ENCODE results near the gene KRT23.

The KRT23 gene, protein sequence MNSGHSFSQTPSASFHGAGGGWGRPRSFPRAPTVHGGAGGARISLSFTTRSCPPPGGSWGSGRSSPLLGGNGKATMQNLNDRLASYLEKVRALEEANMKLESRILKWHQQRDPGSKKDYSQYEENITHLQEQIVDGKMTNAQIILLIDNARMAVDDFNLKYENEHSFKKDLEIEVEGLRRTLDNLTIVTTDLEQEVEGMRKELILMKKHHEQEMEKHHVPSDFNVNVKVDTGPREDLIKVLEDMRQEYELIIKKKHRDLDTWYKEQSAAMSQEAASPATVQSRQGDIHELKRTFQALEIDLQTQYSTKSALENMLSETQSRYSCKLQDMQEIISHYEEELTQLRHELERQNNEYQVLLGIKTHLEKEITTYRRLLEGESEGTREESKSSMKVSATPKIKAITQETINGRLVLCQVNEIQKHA

DNA sequence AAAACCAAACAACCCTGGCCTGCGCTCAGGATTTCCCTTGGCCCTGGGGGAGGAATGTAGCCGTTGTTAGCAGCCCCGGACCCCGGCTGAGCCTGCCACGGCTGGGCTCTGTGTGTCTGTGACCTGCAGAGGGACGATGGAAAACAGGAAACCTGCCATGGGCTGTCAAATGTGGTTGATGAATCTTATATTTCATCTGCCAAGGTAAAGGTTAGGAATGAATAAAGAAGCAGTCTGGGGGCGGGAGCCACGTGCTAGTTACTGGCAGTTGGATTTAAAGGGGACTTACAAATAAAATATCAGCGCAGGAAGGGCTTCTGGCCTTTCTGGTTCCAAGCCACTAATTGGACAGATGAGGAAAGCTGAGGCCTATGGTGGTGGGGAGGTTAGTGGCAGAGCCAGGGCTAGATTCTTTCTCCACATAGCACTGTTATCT is at the start of gene KRT23:
KRT23 (minus strand) TSS at position 263 of the 436 bp plus-strand sequence. CDS start 1,043 bp downstream, outside the sequence.
- no peak for DNase-seq (ENCODE audit: low read depth)

DNA sequence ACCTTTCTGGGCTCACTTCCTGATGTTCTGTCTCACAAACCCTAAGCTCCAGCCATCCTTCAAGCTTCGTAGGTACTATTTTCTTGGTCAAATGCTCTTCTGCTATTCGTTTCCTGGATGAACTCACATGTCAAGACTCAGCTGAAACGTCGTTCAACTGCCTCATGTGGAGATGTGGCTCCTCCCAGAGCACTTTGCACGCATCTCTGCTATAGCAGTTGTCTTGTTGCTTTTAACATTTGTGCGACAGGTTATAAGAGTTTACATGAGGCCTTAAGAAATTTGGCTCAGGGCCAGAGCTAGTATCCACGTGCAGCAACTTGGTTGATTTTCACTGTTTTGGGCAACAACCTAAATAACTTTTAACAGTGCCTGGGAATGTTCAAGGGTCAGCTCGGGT is 49.5 kb upstream of the KRT23 start:
- DNase-seq (ENCODE audit: low read depth), result no peak

DNA sequence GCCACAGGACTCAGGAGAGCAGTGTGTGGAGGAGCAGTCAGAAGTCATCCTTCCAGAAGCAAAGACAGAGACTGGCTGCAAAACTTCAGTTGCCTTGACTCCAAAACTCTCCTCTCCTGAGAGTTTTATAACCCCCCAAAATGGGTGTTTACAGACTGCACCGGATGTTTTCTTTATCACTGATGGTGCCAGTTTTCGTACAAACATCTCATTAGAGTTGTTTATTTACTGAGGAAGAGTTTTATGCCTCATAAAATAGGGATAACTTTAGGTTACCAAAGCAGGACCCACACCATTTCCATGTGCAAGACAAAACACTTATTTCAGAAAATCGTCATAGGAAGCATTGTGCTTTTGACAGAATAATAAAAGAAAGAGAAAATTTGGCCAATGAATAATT is 46.8 kb upstream of the KRT23 start, which contains the start of gene KRT40:
KRT40 (minus strand) TSS at position 101 of the 400 bp plus-strand sequence; CDS start at position 48, 53 bp downstream.
- DNase-seq (ENCODE audit: low read depth), result no peak

DNA sequence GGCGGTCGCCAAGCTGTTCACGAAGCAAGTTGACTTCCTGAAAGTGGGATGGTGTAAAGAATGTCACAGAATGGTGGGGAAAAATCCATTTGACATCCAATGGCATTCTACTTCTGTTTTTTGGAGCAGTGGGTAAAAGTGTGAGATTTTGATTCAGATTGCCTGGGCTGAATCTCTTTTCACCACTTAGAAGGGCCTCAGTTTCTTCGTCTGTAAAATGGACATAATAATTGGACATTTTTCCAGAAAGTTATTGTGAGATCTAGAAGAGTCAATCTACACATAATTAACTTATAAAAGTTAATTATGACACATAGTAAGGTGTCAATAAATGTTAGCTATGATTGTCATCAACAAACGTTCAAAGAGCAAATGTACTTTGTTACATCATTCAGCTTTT is 43.7 kb upstream of the KRT23 start:
- no peak for DNase-seq (ENCODE audit: low read depth)

DNA sequence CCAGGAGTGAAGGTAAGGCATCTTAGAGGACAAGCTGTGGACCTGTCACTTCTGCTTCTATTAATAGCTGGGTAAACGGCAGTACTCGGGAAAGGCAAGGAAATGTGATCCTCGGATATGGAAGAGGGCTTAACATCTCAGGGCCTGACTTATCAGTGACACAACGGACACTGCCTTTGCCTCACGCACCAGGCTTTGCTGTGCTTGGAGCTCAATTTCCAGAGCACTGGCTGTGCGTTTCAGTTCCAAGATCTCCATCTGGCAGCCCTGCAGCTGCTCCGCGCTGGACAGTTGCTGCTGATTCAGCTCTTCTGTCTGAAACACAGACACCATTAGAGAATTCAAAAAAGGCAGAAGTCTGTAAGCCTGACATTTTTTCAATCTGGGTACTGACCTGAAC is 43.1 kb upstream of the KRT23 start:
- no peak for DNase-seq (ENCODE audit: low read depth)

DNA sequence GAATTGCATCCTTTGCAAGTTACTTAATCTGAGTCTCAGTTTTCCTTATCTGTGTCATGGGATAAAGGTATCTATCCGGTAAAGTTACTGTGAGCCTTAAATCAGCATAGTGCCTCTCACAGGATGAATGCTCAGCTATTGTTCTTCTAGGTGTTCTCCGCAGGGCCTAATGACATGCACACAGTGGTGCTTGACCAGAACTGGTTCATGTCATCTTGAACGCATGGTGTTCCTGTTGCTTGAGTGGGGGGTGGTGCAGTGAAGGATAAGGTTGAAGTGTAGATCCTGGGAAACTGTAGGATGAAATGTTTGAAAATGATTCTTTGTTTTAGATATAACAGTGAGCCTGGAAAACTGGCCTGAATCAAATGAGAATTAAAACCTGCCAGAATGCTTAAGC is 42.7 kb upstream of the KRT23 start:
- DNase-seq (ENCODE audit: low read depth), result no peak

DNA sequence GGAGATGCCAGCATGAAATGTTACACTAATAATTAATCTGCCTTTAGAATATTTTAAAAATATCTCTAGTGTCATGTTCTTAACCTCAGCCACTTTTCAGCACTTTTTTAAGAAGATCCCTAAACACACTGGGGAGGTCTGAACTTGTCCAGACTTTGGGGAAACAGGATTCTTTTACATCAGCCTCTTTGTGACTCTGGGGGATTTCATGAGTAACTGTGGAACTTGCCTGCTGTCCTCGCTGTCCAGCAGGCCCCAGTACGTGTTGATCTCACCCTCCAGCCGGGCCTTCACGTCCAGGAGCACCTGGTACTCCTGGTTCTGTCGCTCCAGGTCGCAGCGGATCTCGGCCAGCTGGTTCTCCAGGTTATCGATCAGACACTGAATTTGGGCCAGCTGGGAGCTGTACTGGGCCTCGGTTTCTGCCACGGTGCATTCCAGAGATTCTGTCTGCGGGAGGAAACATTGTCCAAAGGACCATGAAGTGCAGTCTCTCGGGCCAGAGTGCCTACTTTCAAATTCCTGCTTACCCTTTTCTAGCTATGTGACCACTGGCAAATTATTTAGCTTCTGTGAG is 41.2 kb upstream of the KRT23 start:
- DNase-seq (ENCODE audit: low read depth), result no peak

DNA sequence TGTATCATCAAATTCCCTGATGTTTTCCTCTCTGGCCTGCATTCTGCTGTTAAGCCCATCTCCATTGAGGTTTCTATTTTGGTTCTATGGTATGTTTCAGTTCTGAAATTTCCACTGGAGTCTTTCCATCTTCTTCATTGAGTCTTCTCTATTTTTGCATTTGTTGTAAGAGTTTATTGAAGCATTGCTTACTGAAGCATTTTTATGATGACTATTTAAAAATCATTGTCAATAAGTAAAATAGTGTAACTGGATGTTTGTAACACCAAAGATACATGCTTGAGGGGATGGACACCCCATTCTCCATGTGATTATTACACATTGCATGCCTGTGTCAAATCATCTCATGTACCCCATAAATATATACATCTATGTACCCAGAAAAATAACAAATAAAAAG is 38.1 kb upstream of the KRT23 start:
- no peak for DNase-seq (ENCODE audit: low read depth)

DNA sequence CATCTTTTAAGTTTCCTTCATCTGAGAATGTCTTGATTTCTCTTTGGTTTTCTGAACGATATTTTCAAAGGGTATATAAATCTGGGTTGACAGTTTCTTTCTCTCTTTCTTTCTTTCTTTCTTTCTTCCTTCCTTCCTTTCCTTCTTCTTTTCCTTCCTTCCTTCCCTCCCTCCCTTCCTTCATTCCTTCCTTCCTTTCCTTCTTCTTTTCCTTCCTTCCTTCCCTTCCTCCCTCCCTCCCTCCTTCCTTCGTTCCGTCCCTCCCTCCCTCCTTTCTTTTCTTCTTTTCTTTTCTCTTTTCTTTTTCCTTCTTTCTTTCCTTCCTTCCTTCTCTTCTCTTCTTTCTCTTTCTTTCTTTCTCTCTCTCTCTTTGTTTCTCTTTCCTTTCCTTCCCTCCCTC is 36.9 kb upstream of the KRT23 start:
- no peak for DNase-seq (ENCODE audit: low read depth)

DNA sequence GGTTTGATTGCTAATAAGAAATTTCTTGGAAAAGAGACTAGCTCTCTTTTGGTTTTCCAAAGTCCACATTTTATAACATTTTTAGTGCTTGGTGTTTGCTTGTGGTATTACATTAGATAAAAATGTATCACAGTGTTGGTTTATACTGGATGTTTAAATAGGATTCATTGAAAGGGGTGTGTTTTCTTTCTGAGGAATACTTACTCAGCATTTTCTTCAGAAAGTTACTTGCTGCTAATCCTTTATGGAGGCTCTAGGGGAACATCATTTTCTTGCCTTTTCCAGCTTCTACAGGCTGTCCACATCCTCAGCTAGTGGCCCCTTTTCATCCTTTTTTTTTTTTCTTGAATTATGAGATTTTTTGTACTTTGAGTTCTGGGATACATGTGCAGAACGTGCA is 30.1 kb upstream of the KRT23 start:
- no peak for DNase-seq (ENCODE audit: low read depth)

DNA sequence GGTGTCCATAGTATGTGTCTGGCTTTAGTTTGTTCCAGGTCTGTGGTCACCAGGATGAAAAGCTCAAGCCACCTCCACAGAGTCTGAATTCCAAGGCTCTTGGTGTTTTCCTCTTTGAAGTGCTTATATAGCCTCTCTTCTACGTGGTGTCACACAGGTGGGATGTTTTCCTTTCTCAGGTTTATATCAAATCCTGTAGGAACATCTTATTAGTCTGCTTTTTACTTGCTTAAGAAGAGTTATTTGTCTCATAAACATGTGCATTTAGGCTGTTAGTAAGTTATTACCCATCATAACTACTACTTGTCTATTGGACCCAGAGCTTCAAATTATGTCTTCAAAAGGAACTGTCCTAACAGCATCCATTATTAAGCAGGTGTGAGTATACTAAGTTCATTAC is 29.4 kb upstream of the KRT23 start, which contains the start of gene KRT39:
KRT39 (minus strand) TSS at position 101 of the 400 bp plus-strand sequence; CDS start at position 9, 92 bp downstream.
- no peak for DNase-seq (ENCODE audit: low read depth)

DNA sequence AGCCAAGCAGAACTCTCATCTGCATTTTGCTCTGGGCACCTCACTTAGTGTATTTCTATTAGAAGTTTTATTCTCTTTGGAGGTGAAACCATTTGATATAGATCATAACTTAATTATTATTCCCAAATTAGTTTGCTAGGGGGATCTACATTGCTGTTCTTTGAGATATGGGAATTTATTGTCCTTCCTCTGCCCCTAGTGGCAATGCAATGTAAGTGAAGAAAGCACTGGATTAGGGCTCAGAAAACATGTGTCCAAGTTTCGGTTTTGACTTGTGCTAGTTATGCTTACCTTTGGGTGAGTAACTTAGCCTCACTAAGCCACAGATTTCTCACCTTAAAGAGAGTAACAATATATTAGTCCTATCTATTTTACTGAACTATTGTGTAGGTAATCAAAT is 26.4 kb upstream of the KRT23 start:
- DNase-seq (ENCODE audit: low read depth), result no peak

DNA sequence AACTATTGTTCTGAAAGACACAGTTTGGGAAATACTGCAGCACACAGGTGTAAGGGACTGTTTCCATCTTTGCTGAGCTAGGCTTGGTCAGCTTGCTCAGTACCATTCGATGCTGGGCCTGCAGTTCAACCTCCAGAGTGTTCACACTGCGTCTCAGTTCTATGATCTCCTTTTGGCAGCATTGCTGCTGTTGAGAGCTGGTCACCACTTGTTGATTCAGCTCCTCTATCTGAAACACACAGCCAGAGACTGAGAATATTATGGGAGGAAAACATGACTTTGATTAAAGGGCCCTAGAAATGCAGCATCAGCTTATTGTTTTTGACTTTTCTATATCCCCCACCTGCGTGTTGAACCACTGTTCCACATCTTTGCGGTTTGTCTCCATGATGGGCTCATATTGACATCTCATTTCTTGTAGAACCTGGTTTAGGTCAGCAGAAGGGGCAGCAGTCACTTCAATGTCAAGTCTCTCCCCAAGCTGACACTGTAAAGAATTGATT is 24.7 kb upstream of the KRT23 start:
- no peak for DNase-seq (ENCODE audit: low read depth)

DNA sequence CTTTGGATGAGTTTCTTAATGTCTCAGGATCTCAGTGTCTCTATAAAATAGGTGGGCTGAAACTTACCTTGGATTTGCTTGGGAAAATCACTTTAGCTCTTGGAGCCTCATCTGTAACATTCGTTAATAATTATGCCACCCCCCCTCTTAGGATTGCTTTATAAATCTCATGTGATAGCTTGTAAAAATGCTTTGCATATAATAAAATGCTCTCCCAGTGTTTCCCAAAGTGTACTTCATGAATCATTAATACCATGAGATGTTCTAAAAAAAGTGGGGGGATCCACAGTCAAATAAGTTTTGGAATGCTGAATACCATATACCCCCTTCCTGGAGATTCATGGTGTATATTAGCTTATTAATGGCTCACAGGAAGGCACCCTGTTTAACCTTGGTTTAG is 24.1 kb upstream of the KRT23 start:
- DNase-seq (ENCODE audit: low read depth), result no peak

DNA sequence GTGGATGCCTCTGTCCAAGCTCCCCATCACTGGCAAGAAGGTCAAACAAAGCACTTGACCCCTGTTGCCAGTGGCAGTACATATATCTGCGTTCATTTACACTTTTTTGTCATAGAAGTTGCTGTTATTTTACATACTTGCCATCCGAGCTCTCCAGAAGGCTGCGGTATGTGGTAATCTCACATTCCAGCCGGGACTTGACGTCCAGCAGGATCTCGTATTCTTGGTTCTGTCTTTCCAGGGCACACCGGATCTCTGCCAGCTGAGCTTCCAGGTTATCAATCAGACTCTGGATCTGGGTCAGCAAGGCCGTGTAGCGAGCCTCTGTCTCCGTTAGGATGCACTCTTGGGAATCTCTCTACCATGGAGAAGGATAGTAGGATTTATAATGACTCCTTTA is 22.7 kb upstream of the KRT23 start:
- DNase-seq (ENCODE audit: low read depth), result no peak

DNA sequence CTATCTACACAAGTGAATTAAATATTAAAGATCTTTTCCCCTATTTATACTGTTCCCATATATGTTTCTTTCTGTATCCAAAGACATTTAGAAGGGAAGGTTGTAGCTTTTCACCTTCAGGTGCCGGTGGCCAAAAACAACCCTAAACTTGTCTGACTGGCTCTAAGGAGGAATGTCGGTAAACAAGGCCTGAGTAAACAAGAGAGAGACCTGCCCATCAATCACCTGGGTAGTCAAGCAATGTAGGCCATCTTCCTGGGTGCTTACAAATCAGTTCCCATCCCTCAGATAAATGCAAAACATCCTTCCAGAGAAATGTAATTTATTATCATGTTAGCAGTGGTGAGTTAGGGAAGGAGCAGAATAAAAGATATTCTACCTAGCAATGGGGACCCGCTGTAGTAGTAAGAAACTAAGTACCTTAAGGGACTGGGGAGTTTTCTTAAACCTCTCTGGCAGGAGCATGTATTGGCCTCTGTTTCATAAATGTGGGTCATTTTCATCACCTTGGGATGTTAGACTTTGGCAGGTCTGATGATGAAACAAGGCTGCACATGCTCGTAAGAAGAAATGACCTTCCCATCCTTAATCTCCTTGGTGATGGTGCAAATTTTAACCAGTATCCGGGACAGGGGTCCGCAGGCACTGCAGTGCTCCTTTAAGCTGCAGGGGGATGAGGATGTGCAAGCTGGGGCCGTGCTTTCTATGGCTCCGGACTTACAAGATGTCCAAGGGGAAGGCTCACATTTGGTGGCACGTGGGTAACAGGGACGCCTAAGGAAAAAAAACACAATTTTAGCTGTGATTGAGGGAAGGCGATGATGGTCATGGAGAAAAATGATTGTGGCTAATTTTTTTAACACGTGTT is 20.9 kb upstream of the KRT23 start:
- DNase-seq (ENCODE audit: low read depth), result no peak

DNA sequence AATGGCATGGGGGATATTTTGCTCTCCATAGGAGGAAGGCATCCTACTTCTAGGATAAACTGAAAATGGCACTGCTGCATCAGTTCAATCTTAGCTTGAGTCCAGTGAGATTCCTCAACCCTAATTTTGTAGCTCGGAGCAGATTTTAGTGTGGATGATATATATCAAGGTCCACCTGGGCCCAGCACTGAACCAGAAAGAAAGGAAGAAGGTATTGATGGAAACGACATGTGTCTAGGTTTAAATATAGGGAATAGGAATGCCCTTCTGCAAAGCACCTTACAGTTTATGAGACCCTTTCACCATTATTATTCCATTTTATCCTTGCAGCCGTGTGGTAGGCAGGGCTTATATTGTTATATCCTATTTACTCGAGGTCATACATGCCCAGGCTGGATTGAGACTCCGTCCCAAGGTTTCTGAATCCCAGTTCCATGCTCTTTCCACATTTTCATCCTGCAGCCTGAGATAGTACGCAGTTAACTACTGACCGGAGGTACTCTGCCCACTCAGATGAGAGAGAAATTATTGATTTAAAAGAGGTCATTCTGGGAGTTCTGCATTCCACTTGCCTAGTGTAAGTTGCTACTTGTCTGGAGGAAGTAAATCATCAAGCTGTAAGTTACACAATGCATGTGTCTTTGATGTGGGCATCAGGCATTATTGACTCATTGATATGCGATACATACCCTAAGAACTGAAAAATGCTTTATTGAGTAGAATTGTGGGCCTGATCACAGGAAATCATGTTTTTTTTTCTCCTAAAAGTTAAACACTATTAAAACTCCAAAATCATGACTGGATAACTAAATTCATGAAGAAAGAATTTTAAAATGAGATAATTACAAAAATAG is 19.2 kb upstream of the KRT23 start:
- DNase-seq (ENCODE audit: low read depth), result no peak

DNA sequence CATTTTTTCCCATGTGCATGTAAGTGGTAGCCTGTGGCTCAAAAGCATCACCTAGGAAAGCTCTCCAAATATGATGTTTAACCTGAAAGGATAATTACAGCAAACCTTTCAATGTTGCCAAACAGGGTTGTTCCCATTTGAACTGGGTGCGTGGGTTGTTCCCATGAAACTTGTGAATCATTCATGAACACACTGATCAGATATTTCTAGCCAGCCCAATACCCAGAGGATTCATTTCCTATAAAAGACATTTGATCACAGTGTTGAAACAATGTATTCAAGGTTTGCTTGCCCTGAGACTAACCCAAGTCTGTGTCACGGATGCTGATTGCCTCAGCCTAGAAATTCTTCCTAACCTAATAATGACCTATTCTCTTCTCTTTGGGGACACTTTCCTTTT is 16.4 kb upstream of the KRT23 start:
- DNase-seq (ENCODE audit: low read depth), result no peak

DNA sequence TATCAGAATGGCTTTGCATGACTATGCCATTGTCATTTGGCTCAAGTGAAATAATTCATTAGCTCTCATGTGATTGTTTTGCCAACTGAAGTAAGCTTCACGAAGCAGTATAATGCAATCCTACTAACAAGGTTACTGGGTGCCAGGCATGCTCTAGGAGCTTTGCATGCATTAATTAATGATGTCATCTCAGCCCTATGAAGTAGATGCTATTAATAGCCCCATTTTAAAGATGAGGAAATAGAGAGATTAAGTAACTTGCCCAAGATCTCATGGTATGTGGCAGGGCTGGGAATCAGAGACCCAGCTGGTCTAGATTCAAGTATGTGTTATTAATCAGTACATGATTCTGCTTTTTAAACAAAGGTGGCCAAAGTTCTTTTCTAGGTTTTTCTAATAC is 15.2 kb upstream of the KRT23 start:
- DNase-seq (ENCODE audit: low read depth), result no peak

DNA sequence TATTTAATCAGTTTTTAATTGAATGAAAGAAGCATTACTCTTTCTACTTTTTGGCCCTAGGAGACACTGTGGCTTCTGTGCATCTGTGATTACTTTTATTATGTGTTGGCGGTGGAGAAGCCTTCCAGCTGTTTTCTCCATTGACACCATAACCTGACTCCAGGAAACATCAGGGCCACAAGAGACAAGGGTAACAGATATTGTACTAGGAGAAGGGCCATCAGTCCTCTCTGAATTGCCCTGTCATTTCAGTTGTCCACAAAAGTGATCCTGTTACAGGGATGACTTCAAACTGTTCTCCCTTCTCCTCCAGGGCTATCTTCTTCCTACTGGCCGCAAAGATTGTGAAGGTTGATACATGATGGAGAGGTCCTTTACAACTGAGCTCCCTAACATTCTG is 14.7 kb upstream of the KRT23 start:
- DNase-seq (ENCODE audit: low read depth), result no peak

DNA sequence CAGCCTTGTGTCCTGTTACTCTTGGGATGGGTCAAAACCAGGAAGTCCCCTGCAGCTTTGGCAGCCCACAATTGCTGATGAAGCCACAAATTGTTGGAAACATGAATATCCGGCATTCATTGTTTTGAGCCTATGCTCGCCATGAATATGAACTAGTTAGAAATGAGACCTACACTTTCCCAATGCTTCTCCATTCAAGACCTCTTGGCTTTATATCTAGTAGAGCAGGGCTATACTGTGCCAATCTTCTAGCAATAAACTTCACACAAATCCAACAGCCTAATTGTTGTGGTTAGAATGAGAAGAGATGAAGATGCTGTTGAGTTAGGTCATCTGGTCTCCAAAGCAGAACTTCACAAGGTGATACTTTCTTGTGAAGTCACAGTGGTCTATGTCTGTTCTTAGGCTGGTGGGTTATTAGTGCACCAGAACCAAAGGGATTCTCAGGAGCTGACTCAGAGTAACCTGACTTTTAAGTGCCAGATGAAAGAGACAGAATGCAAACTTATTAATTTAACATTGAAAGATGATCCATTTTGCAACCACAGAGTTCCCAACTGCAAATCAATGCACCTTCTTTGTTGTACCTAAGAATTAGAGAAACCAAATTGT is 13.7 kb upstream of the KRT23 start:
- DNase-seq (ENCODE audit: low read depth), result no peak

Data from stimulated activated CD8-positive, alpha-beta memory T cell treated with anti-CD3 and anti-CD28 coated beads, Interleukin-7, amount 100 ng/mL, for 24 hours (primary cell).